Peyer's patch (tissue), 4 donors: ENCODE data around the gene FAS. TPM values are rescaled to one million over a fixed set of nuclear protein-coding genes. Genes with fewer than 3 reads are reported as not detected.

Experiments
- DNase-seq, 3 donors: peaks; one replicate each; pipeline ENCODE4 v3.0.0-alpha.2; 2017 to 2019
- H3K27ac ChIP-seq, 4 donors: fragments of 200-600 bp; sonication (generic); one replicate each; pipeline ENCODE4 v1.5.1; 2016 to 2019
- H3K27me3 ChIP-seq, 2 donors: fragments of 200-600 bp; sonication (generic); one replicate each; pipeline ENCODE4 v1.5.1; 2019
- H3K36me3 ChIP-seq, 3 donors: fragments of 200-600 bp; sonication (generic); one replicate each; pipeline ENCODE4 v1.5.1; 2016 to 2019
- H3K4me1 ChIP-seq, 4 donors: fragments of 200-600 bp; sonication (generic); one replicate each; pipeline ENCODE4 v1.5.1; 2016 to 2019
- H3K4me3 ChIP-seq, 4 donors: fragments of 200-600 bp; sonication (generic); 1 replicate in 3 of 4; 2 replicates in 1 of 4; pipeline ENCODE4 v1.5.1; 2016 to 2019; ENCODE audit warnings: mild to moderate bottlenecking in 1 of 4
- H3K9me3 ChIP-seq, 4 donors: fragments of 200-600 bp; sonication (generic); one replicate each; pipeline ENCODE4 v1.5.1; 2016 to 2019; ENCODE audit warnings: mild to moderate bottlenecking in 1 of 4
- POLR2A ChIP-seq, 2 donors: fragments of 450-650 bp; IDR thresholded peaks; one replicate each; pipeline ENCODE4 v1.5.1; 2017; ENCODE audit warnings: antibody characterized with exemption in 2 of 2, mild to moderate bottlenecking in 2 of 2, moderate library complexity in 2 of 2
- total RNA-seq, 4 donors: library from RNA; depleted of rRNA; stranded (reverse); fragments of >200 nt; gene quantifications; one replicate each; pipeline ENCODE4 v1.1.0, GENCODE V29; 2016
- TF ChIP-seq, protein P1 (sequence below), 6 experiments: fragments of 450-650 bp in 4 of 6; fragments of 200-600 bp in 2 of 6; sonication (generic) in 1 of 6; IDR thresholded peaks; one replicate each; pipeline ENCODE4 v1.5.1; 2017 to 2019; ENCODE audit warnings: antibody characterized with exemption in 6 of 6, mild to moderate bottlenecking in 3 of 6, moderate library complexity in 1 of 6

FAS gene
- total RNA-seq: 10 to 100 TPM; 25.9 to 81.7 (median 29.2) TPM

DNA sequence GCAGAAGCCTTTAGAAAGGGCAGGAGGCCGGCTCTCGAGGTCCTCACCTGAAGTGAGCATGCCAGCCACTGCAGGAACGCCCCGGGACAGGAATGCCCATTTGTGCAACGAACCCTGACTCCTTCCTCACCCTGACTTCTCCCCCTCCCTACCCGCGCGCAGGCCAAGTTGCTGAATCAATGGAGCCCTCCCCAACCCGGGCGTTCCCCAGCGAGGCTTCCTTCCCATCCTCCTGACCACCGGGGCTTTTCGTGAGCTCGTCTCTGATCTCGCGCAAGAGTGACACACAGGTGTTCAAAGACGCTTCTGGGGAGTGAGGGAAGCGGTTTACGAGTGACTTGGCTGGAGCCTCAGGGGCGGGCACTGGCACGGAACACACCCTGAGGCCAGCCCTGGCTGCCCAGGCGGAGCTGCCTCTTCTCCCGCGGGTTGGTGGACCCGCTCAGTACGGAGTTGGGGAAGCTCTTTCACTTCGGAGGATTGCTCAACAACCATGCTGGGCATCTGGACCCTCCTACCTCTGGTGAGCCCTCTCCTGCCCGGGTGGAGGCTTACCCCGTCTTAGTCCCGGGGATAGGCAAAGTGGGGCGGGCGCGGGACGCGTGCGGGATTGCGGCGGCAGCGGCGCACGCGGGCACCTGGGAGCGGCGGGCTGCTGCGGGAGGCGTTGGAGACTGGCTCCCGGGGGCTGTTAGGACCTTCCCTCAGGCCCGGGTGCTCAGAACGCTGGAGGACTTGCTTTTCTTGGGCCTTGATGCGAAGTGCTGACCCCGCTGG is at the start of gene FAS:
FAS (plus strand) TSS at position 415 of the 777 bp plus-strand sequence; CDS start at position 494, 79 bp downstream.
- Histone ChIP-seq H3K36me3 (no peaks in the 10 kb centered on the region), H3K27ac (peak within 1 kb of the TSS; percentile 91 to 98 (median 95)), H3K4me3 (peak within 1 kb of the TSS; percentile 66 to 98 (median 85)), H3K4me1 (peaks cover 0 to 39% (median 4%) of the 10 kb centered on the region in 4 donors), H3K27me3 (no peaks in the 10 kb centered on the region), H3K9me3 (no peaks in the 10 kb centered on the region)
- TF ChIP-seq, protein P1, sequence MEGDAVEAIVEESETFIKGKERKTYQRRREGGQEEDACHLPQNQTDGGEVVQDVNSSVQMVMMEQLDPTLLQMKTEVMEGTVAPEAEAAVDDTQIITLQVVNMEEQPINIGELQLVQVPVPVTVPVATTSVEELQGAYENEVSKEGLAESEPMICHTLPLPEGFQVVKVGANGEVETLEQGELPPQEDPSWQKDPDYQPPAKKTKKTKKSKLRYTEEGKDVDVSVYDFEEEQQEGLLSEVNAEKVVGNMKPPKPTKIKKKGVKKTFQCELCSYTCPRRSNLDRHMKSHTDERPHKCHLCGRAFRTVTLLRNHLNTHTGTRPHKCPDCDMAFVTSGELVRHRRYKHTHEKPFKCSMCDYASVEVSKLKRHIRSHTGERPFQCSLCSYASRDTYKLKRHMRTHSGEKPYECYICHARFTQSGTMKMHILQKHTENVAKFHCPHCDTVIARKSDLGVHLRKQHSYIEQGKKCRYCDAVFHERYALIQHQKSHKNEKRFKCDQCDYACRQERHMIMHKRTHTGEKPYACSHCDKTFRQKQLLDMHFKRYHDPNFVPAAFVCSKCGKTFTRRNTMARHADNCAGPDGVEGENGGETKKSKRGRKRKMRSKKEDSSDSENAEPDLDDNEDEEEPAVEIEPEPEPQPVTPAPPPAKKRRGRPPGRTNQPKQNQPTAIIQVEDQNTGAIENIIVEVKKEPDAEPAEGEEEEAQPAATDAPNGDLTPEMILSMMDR (IDR thresholded peaks at IDR 0.05): peak in 1 of 6 experiments; percentile 7
- TF ChIP-seq POLR2A (IDR thresholded peaks at IDR 0.05): peak; percentile 70 to 71
- peak; percentile 82 to 91 (median 86) for DNase-seq

DNA sequence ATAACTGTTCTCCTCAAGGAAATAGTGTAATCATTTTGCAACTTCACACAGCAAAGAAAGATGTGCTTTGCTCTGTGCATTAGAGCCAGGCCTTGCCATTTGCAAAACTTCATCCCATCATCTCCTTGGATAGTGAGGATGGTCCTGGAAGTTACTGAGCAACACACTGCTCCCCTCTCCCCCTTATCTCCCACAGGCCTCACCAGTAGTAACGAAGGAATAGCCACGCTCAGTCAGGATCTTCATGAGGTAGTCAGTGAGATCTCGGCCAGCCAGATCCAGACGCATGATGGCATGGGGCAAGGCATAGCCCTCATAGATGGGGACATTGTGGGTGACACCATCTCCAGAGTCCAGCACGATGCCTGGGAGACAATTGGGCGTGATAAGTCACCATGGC is 49.6 kb upstream of the FAS start:
- Histone ChIP-seq H3K4me1 (no peaks in the 10 kb centered on the region), H3K4me3 (no peak overlapping the region), H3K9me3 (no peaks in the 10 kb centered on the region), H3K36me3 (peaks cover 0 to 37% (median 0%) of the 10 kb centered on the region in 3 donors), H3K27me3 (no peaks in the 10 kb centered on the region), H3K27ac (no peak overlapping the region)
- DNase-seq: no peak
- TF ChIP-seq, protein P1 (IDR thresholded peaks at IDR 0.05): no peak

DNA sequence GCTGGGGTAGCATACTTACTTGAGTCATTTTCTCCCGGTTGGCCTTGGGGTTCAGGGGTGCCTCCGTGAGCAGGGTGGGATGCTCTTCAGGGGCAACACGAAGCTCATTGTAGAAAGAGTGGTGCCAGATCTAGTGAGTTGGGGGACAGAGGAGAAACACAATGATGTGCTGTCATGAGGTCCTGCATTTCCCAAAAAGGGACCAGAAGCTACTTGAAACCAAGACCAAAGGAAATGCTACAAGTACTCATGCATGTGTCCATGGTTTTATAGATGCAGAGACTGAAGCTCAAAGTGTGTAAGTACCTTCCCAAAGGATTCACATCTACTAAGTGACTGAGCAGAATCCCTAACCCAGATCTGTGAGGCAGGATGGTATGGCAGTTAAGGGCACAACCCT is 46.8 kb upstream of the FAS start:
- no peak overlapping the region for H3K4me3 ChIP-seq
- peaks cover 0 to 16% (median 0%) of the 10 kb centered on the region in 3 donors for H3K36me3 ChIP-seq
- no peak overlapping the region for H3K27ac ChIP-seq
- H3K4me1 ChIP-seq: no peaks in the 10 kb centered on the region
- H3K9me3 ChIP-seq: no peaks in the 10 kb centered on the region
- no peaks in the 10 kb centered on the region for H3K27me3 ChIP-seq
- TF ChIP-seq POLR2A (IDR thresholded peaks at IDR 0.05): no peak
- DNase-seq: no peak

DNA sequence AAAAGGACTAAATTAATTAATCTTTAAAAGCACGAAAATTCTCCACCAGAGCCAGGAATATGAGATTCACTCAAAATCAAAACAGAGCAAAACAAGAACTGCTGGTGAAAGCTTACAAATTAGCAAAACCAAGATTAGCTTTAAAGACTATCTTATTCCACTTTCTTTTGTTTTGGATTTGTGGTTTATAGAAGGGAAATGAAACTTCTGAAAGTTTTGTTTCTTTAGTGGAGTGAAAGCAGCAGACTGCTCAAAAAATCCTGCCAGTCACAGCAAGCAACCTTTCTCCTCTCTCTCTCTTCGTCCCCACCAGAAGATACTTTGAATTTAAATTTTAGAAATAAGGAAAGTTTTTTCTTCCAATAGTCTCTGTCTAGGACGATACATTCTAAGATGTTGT is 45.8 kb upstream of the FAS start:
- no peak for TF ChIP-seq POLR2A (IDR thresholded peaks at IDR 0.05)
- TF ChIP-seq, protein P1 (IDR thresholded peaks at IDR 0.05): no peak
- no peaks in the 10 kb centered on the region for H3K4me1 ChIP-seq
- H3K36me3 ChIP-seq: peaks cover 0 to 6% (median 0%) of the 10 kb centered on the region in 3 donors
- DNase-seq: no peak
- no peak overlapping the region for H3K27ac ChIP-seq
- H3K27me3 ChIP-seq: no peaks in the 10 kb centered on the region
- no peaks in the 10 kb centered on the region for H3K9me3 ChIP-seq
- no peak overlapping the region for H3K4me3 ChIP-seq

DNA sequence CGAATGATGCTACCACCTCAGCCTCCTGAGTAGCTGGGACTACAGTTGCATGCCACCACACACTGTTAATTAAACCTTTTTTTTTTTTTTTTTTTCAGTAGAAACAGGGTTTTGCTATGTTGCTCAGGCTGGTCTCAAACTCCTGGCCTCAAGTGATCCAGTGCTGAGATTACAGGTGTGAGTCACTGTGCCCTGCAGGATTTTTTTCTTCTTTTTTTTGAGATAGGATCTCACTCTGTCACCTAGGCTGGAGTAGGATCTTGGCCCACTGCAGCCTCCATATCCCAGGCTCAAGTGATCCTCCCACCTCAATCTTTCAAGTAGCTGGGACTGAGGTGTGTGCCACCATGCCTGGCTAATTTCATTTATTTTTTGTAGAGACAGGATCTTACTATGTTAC is 44.4 kb upstream of the FAS start:
- Histone ChIP-seq H3K4me3 (no peak overlapping the region), H3K4me1 (no peaks in the 10 kb centered on the region), H3K27ac (no peak overlapping the region), H3K27me3 (no peaks in the 10 kb centered on the region), H3K9me3 (no peaks in the 10 kb centered on the region), H3K36me3 (peaks cover 0 to 5% (median 0%) of the 10 kb centered on the region in 3 donors)
- DNase-seq: no peak
- no peak for TF ChIP-seq POLR2A (IDR thresholded peaks at IDR 0.05)
- TF ChIP-seq, protein P1 (IDR thresholded peaks at IDR 0.05): no peak

DNA sequence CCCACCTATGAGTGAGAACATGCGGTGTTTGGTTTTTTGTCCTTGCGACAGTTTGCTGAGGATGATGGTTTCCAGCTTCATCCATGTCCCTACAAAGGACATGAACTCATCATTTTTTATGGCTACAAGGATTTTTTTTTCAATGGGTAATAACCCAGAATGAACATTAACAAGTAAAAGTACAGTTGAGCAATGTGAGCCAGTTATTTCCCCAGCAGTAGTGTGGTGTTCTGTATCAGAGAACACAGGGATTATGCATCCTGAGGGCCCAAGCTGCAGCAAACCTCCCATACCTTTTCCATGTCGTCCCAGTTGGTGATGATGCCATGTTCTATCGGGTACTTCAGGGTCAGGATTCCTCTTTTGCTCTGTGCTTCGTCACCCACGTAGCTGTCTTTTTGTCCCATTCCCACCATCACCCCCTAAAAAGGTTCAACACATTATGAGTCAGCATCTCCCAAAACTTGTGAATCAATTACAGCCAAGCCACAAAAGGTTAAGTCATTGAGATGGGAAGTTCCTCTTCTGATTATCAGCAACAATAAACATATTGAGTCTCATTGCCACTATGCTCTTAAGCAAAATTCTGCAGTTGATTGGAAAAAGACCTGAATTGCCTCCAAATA is 43.5 kb upstream of the FAS start:
- Histone ChIP-seq H3K4me3 (peak overlapping the region in 1 of 4 donors; percentile 8), H3K27me3 (no peaks in the 10 kb centered on the region), H3K27ac (no peak overlapping the region), H3K36me3 (peaks cover 0 to 5% (median 0%) of the 10 kb centered on the region in 3 donors), H3K9me3 (no peaks in the 10 kb centered on the region), H3K4me1 (no peaks in the 10 kb centered on the region)
- DNase-seq: no peak
- TF ChIP-seq, protein P1 (IDR thresholded peaks at IDR 0.05): no peak
- TF ChIP-seq POLR2A (IDR thresholded peaks at IDR 0.05): no peak
